ENCODE measurements around the gene GRIK4. TPM values are rescaled to one million over a fixed set of nuclear protein-coding genes. Genes with fewer than 3 reads are reported as not detected.

GRIK4 gene
- total and polyA plus RNA-seq, 8 donors: 0.02 TPM; not detected in 7

DNA sequence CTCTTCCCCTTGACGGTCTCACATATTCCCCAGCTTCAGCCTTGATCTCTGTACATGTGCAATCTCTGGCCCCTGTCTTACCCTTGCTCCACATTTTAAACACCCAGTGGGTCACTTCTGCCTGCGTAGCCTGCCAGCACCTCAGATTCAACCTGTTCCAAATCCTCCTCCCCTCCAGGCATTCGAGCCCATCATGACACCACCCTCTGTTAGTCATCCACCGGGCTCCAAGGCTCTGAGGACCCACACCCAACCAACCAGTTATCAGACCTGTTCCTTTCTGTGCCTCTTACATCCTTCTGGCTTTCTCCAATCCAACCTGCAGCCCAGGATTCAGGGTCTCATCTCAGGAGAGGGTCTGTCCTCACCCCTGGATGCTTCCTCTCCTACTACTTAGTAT, 392.6 kb downstream of the GRIK4 start:
- FAIRE-seq (no peak), DNase-seq (no peak), ATAC-seq (no peak)
- H3K36me3 ChIP-seq: no peaks in the 10 kb centered on the region
- intact Hi-C loops (cut with DNase I): no loop called here
- H3K27ac ChIP-seq: no peak overlapping the region
- H3K9me3 ChIP-seq: no peaks in the 10 kb centered on the region
- H3K4me1 ChIP-seq: no peaks in the 10 kb centered on the region
- WGBS, 2 donors: 51 to 56% methylated on average over 4 of the region's 4 CpGs
- TF ChIP-seq, protein P1, sequence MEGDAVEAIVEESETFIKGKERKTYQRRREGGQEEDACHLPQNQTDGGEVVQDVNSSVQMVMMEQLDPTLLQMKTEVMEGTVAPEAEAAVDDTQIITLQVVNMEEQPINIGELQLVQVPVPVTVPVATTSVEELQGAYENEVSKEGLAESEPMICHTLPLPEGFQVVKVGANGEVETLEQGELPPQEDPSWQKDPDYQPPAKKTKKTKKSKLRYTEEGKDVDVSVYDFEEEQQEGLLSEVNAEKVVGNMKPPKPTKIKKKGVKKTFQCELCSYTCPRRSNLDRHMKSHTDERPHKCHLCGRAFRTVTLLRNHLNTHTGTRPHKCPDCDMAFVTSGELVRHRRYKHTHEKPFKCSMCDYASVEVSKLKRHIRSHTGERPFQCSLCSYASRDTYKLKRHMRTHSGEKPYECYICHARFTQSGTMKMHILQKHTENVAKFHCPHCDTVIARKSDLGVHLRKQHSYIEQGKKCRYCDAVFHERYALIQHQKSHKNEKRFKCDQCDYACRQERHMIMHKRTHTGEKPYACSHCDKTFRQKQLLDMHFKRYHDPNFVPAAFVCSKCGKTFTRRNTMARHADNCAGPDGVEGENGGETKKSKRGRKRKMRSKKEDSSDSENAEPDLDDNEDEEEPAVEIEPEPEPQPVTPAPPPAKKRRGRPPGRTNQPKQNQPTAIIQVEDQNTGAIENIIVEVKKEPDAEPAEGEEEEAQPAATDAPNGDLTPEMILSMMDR (IDR thresholded peaks at IDR 0.05): no peak
- no peak overlapping the region for H3K4me3 ChIP-seq
- no peaks in the 10 kb centered on the region for H3K27me3 ChIP-seq

DNA sequence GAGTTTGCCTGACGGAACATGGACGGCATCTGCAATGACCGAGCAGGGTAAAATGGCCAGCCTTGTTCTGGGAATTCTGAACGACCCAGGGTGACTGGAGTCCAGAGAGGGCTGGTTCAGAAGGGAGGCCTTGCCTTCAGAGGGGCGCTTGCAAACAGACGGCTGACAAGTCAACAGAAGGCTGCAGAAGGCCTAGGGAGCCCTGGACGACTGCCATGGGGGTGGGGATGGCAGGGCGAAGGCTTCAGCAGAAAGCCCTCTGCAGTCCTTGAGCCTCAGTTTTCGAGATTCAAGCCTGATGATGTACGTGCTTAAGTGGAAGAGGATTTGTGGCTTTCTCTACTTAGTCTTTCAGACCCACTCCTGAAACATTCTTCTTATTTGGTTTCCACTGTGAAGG, 395.2 kb downstream of the GRIK4 start:
- Histone ChIP-seq H3K4me1 (no peaks in the 10 kb centered on the region), H3K27ac (no peak overlapping the region), H3K9me3 (no peaks in the 10 kb centered on the region), H3K4me3 (no peak overlapping the region), H3K27me3 (no peaks in the 10 kb centered on the region), H3K36me3 (no peaks in the 10 kb centered on the region)
- ATAC-seq (no peak), FAIRE-seq (no peak), DNase-seq (no peak)
- TF ChIP-seq, protein P1 (IDR thresholded peaks at IDR 0.05): no peak
- intact Hi-C loops (cut with DNase I): no loop called here
- 65 to 74% methylated on average over 10 of the region's 10 CpGs for WGBS, 2 donors

DNA sequence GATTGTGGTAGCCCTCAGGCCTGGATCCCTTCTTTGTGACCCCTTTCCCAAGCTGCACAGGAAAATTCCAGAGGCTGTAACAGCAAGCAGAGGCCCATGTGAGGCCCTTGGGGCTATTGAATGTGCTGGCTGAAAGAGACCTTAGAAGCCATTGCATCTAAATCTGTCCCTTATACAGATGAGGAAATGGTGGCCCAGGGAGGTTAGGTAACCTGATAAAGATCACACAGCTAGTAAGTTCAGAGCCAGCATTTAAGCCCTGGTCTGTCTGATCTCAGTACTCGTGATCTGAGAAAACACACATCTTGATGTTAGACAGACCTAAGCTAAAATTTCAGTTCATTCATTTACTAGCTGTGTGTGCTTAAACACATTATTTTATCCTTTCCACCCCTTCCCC, 396.4 kb downstream of the GRIK4 start:
- no peak for ATAC-seq
- Histone ChIP-seq H3K27me3 (no peaks in the 10 kb centered on the region), H3K27ac (no peak overlapping the region), H3K4me3 (no peak overlapping the region), H3K36me3 (no peaks in the 10 kb centered on the region), H3K4me1 (no peaks in the 10 kb centered on the region), H3K9me3 (no peaks in the 10 kb centered on the region)
- DNase-seq: no peak
- intact Hi-C loops (cut with DNase I): no loop called here
- 83 to 87% methylated on average over 1 of the region's 1 CpG for WGBS, 2 donors
- no peak for FAIRE-seq
- TF ChIP-seq, protein P1 (IDR thresholded peaks at IDR 0.05): no peak

DNA sequence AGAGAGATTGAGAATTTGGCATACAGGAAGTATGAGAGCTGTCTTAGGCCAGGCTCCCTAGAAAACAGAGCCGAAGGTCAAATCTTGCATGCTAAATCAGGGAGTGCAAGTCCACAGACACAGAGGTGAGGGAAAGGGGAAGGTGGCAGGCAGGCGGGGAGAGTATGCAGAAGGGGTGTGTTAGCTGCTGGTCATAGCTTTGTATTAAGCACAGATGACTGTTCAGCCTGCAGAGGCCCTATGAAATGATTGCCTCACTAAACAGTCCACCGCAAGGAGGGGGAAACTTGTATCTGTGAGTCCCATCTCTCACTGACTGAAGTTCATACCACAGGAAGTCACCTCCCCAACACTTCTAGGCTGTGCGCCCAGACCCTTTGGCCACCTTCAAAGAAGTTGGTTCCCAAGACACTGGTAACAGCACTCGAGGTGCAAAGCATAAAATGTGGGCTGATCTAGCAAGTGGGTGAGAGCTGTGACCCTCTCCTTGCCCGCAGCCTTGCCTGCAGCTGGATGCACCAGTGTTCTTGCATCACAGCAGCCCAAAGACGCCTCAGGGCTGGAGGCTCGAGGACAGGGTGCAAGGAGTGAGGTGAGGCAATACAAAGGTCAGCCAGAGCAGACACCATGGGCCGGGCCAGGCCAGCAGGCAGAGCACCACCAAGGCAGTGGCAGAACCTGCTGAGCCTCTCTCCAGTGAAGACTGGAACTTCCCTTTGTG, 397.1 kb downstream of the GRIK4 start:
- intact Hi-C loops (cut with DNase I): no loop called here
- FAIRE-seq: no peak
- no peak overlapping the region for H3K27ac ChIP-seq
- no peaks in the 10 kb centered on the region for H3K36me3 ChIP-seq
- no peak for DNase-seq
- no peaks in the 10 kb centered on the region for H3K27me3 ChIP-seq
- ATAC-seq: peak in 2 of 4 donors; percentile 29 to 41
- no peak overlapping the region for H3K4me3 ChIP-seq
- H3K4me1 ChIP-seq: no peaks in the 10 kb centered on the region
- WGBS, 2 donors: 66 to 76% methylated on average over 9 of the region's 9 CpGs
- no peaks in the 10 kb centered on the region for H3K9me3 ChIP-seq
- TF ChIP-seq, protein P1 (IDR thresholded peaks at IDR 0.05): no peak

DNA sequence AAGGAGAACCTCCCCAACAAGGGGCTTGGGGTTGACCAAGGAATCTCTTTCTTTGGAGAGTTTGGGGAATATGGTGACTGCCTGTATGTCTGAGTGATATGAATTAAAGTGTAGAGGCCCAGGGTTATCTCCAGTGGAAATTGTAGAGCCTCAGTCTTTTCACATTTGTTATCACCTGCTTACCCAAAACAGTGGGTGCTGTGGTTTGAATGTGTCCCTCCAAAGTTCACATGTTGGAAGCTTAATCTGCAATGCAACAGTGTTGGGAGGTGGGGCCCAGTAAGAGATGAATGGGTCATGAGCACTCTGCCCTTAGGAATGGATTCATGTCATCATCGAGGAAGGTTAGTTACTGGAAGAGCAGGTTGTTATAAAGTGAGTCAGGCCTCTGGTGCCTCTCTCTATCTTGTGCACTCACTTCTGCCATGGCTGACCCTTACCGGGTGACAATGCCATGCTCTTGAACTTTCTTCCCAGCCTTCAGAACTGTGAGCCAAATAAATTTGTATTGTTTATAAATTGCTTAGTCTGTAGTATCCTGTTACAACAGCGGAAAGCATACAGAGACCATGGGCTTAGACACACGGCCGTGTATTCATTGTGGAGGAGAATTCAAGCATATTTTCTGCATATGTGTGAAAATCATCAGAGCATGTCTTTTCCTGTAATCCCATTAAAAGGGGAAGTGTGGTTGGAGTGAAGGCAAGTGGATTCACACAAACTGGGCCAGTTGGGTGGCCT, 398.3 kb downstream of the GRIK4 start:
- WGBS, 2 donors: 72 to 79% methylated on average over 5 of the region's 5 CpGs
- no peak for DNase-seq
- no peak for FAIRE-seq
- no peaks in the 10 kb centered on the region for H3K4me1 ChIP-seq
- H3K4me3 ChIP-seq: no peak overlapping the region
- no peaks in the 10 kb centered on the region for H3K27me3 ChIP-seq
- H3K9me3 ChIP-seq: no peaks in the 10 kb centered on the region
- TF ChIP-seq, protein P1 (IDR thresholded peaks at IDR 0.05): no peak
- H3K27ac ChIP-seq: no peak overlapping the region
- no peak for ATAC-seq
- no peaks in the 10 kb centered on the region for H3K36me3 ChIP-seq
- intact Hi-C loops (cut with DNase I): no loop called here

All from pancreas (tissue), 10 donors.